ENCODE measurements around the gene PPP1R3E.

Gene PPP1R3E

DNA sequence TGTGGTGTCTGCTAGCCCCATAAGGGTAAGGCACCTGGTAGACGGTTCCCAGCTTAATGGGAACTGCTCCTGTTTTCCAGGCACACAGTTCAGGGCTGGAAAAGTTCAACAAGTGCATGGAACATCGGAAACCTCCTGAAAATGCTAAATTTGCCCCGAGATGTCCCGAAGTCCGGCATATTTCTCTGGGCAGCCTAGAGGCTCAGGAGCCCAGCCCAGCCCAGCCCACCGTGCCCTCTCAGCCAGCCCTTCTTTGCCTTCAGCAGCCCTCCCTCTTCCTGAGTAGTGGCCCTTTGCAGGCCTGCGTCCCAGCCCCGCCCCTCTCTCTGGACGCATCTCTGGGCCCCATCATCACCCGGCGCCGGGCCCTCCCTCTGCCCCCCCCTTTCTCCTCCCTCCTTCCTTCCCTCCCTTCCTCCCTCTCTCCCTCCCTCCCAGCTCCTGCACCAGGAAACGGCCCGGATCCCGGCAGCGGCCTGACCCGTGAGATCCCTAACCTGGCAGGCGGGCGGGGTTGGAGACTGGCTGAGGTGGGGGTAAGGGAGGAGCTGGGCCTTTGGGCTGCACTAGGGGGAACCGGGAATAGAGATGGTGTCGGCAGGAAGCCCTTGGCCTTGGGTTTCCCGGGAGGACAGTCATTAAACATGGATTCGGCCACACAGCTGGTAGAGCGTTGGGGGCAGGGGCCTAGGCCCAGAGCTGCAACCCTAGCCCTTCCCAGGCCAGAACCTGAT lies 3.9 kb upstream of the PPP1R3E start, which contains the start of gene BCL2L2:
Gene BCL2L2 (plus strand): TSS at position 422 of the 734 bp plus-strand sequence. CDS start 935 bp downstream, outside the sequence.
- no peaks in the 10 kb centered on the region for H3K9me3 ChIP-seq (ENCODE audit: control insufficient read depth in 1 of 2, low read length in 2 of 2)
- peak within 1 kb of the TSS; percentile 80 to 89 for H3K4me3 ChIP-seq (ENCODE audit: low read depth in 1 of 2, low read length in 2 of 2)
- H3K27me3 ChIP-seq (ENCODE audit: control insufficient read depth in 1 of 2, insufficient read depth in 2 of 2, low read length in 2 of 2), result no peaks in the 10 kb centered on the region
- peak within 1 kb of the TSS; percentile 81 for H3K27ac ChIP-seq (ENCODE audit: low read depth, low read length)
- H3K9ac ChIP-seq (ENCODE audit: low read depth in 1 of 2, low read length in 2 of 2), result peak within 1 kb of the TSS; percentile 84 to 97
- H3K4me1 ChIP-seq (ENCODE audit: control insufficient read depth in 1 of 2, insufficient read depth in 2 of 2, low read length in 2 of 2), result peaks cover 38 to 47% of the 10 kb centered on the region in 2 donors
- H3K36me3 ChIP-seq (ENCODE audit: control insufficient read depth in 1 of 2, insufficient read depth in 2 of 2, low read length in 2 of 2), result peaks cover 17 to 18% of the 10 kb centered on the region in 2 donors

DNA sequence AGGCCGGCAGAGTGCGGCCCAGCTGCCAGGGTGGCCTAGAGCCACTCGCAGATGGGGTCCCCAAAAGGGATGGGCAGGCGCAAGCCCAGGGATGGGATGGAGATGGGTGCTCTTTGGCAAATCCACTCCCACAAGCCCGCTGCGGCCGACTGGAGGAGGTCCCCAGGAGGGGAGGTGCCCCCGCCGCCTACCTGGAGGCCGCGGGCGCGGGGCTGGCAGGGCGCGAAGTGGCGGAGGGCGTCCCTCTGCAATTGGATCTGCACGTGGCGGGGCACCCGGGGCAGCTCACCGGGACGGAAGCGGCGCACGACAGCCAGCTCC lies 730 bp downstream of the PPP1R3E start:
- peaks cover 0 to 7% of the 10 kb centered on the region in 2 donors for H3K36me3 ChIP-seq (ENCODE audit: control insufficient read depth in 1 of 2, insufficient read depth in 2 of 2, low read length in 2 of 2)
- H3K9me3 ChIP-seq (ENCODE audit: control insufficient read depth in 1 of 2, low read length in 2 of 2), result no peaks in the 10 kb centered on the region
- peak overlapping the region; percentile 98 for H3K27ac ChIP-seq (ENCODE audit: low read depth, low read length)
- peaks cover 20 to 35% of the 10 kb centered on the region in 2 donors for H3K4me1 ChIP-seq (ENCODE audit: control insufficient read depth in 1 of 2, insufficient read depth in 2 of 2, low read length in 2 of 2)
- no peaks in the 10 kb centered on the region for H3K27me3 ChIP-seq (ENCODE audit: control insufficient read depth in 1 of 2, insufficient read depth in 2 of 2, low read length in 2 of 2)
- peak overlapping the region; percentile 79 to 89 for H3K4me3 ChIP-seq (ENCODE audit: low read depth in 1 of 2, low read length in 2 of 2)
- peak overlapping the region; percentile 74 to 92 for H3K9ac ChIP-seq (ENCODE audit: low read depth in 1 of 2, low read length in 2 of 2)

DNA sequence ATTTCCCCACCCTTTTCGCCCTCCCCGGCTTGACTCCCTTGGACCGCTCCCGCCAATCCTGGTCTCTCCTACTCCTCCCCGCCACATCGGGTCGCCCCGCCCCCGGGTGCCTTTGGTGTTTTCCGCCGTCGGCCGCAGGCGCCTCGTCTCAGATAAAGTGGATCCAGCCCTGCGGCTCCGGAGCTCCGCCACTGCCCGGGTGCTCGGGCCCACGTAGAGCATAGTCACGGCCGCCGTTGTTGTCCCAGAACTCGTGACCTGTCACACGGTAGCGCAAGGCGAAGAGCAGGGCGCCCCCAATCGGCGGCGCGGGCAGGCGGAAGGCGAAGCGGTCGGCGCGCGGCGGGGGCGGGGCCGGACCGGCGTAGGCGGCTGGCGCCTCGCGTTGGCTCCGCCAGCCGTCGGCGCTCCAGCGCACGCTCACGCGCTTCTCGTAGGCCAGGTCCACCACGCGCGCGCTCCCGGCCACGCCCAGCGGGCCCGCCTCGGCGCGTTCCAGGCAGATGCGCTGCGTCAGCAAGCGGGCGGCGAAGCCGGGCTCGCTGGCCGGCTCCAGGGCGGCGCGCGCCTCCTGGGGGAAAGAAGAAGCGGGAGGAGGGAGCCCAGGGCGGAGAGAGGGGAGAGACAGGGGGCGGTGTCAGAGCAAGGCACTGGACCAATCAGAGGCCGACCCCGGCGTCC lies 1.2 kb downstream of the PPP1R3E start:
- Histone ChIP-seq H3K9ac (ENCODE audit: low read depth in 1 of 2, low read length in 2 of 2) (peak overlapping the region; percentile 92 to 97), H3K4me3 (ENCODE audit: low read depth in 1 of 2, low read length in 2 of 2) (peak overlapping the region; percentile 95), H3K36me3 (ENCODE audit: control insufficient read depth in 1 of 2, insufficient read depth in 2 of 2, low read length in 2 of 2) (peaks cover 0 to 7% of the 10 kb centered on the region in 2 donors), H3K27ac (ENCODE audit: low read depth, low read length) (peak overlapping the region; percentile 98), H3K9me3 (ENCODE audit: control insufficient read depth in 1 of 2, low read length in 2 of 2) (no peaks in the 10 kb centered on the region), H3K4me1 (ENCODE audit: control insufficient read depth in 1 of 2, insufficient read depth in 2 of 2, low read length in 2 of 2) (peaks cover 20 to 33% of the 10 kb centered on the region in 2 donors), H3K27me3 (ENCODE audit: control insufficient read depth in 1 of 2, insufficient read depth in 2 of 2, low read length in 2 of 2) (no peaks in the 10 kb centered on the region)

DNA sequence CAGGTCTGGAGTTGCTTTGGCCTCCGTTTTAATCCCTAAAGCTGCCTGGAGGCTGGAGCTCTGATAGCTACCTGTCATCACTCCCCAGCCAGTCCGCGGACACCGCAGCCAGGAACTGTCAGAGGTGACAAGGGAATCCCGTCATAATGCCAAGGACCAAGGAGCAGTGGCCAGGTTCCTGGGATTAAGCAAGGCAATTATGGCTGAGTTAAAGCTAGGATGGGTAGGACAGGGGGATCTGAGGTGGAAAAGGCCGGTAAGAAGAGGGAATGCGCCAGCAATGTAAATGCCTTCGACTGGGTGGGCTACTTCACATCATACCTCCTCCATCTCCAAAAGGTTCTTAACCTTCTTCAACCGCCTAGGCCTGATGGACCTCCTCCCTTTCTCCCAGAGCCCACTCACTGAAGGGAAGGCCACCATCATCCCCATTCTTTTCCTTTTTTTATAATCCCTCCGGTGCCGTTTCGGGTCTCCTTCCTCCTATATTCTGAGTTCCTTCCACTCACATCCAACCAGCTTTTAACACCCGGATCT lies 1.9 kb downstream of the PPP1R3E start:
- Histone ChIP-seq H3K4me3 (ENCODE audit: low read depth in 1 of 2, low read length in 2 of 2) (peak overlapping the region; percentile 95), H3K4me1 (ENCODE audit: control insufficient read depth in 1 of 2, insufficient read depth in 2 of 2, low read length in 2 of 2) (peaks cover 14 to 27% of the 10 kb centered on the region in 2 donors), H3K9ac (ENCODE audit: low read depth in 1 of 2, low read length in 2 of 2) (peak overlapping the region; percentile 86 to 97), H3K36me3 (ENCODE audit: control insufficient read depth in 1 of 2, insufficient read depth in 2 of 2, low read length in 2 of 2) (peaks cover 0 to 7% of the 10 kb centered on the region in 2 donors), H3K27me3 (ENCODE audit: control insufficient read depth in 1 of 2, insufficient read depth in 2 of 2, low read length in 2 of 2) (no peaks in the 10 kb centered on the region), H3K9me3 (ENCODE audit: control insufficient read depth in 1 of 2, low read length in 2 of 2) (no peaks in the 10 kb centered on the region), H3K27ac (ENCODE audit: low read depth, low read length) (peak overlapping the region; percentile 85)

DNA sequence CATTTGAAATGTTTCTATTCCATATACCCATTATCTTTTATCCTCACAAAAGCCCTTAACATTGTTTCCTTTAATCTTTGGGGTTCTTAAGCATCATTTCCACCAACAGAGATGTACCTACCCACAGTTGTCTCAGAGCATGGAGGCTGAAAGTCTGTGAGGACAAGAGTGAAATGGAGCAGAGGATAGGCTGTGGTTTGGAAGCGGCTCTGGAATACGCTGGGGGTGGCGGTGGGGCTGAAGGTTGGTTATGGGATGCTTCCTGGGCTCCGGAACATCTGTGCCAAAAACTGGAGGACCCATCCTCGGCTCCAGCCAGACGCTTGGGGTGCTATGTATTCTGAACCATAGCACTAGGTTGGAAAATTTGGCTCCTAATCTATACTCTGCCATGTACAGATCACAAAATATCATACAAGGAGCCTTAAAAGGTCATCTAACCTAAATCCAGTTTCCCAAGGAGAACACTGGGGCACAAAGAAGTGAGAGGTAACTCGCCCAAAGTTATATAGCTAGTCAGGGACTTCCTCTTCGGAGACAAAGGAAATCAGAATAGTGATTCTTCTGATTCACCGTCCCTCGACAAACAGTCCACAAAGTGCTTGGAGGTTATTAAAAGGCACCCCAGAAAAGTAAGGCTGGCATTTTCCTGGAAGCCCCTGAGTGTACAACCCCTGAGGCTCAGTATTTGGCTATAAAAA lies 2.5 kb downstream of the PPP1R3E start:
- Histone ChIP-seq H3K4me1 (ENCODE audit: control insufficient read depth in 1 of 2, insufficient read depth in 2 of 2, low read length in 2 of 2) (peaks cover 10 to 25% of the 10 kb centered on the region in 2 donors), H3K9me3 (ENCODE audit: control insufficient read depth in 1 of 2, low read length in 2 of 2) (no peaks in the 10 kb centered on the region), H3K4me3 (ENCODE audit: low read depth in 1 of 2, low read length in 2 of 2) (peak overlapping the region; percentile 95)

DNA sequence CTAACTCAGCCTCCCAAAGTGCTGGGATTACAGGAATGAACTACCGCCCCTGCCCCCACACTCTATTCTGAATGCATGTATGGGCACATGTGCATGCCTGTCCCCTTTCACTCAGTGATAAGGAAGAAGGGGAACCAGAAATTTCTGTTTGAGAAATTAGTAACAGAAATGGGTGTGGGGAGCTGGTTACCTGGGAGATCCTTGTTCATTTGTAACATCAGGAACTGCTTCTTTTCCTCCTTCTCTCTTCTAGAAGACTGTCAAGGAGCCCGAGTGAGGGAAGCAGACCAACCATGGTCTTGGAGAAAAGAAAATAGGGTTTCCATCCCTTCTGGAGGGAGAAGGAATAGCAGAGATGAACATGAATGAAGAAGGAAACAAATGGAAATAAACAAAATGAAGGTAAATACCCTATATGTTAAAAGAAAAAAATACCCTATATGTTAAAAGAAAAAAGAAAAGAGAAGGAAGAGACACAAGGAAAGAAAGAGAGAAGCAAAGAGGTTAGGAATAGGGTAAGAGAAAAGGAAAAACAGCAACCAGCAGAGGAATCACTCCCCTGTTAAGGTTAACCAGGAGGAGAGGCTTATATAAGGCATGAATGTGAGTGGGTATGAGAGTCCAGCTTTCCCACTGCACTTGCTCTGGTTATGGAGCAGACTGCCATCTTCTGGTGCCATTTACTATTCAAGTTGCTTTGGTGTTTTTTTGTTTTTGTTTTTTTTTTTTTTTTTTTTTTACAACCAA lies 3.3 kb downstream of the PPP1R3E start:
- Histone ChIP-seq H3K27ac (ENCODE audit: low read depth, low read length) (no peak overlapping the region), H3K36me3 (ENCODE audit: control insufficient read depth in 1 of 2, insufficient read depth in 2 of 2, low read length in 2 of 2) (peaks cover 0 to 7% of the 10 kb centered on the region in 2 donors), H3K27me3 (ENCODE audit: control insufficient read depth in 1 of 2, insufficient read depth in 2 of 2, low read length in 2 of 2) (no peaks in the 10 kb centered on the region), H3K4me1 (ENCODE audit: control insufficient read depth in 1 of 2, insufficient read depth in 2 of 2, low read length in 2 of 2) (peaks cover 10 to 27% of the 10 kb centered on the region in 2 donors), H3K9ac (ENCODE audit: low read depth in 1 of 2, low read length in 2 of 2) (no peak overlapping the region), H3K4me3 (ENCODE audit: low read depth in 1 of 2, low read length in 2 of 2) (no peak overlapping the region), H3K9me3 (ENCODE audit: control insufficient read depth in 1 of 2, low read length in 2 of 2) (no peaks in the 10 kb centered on the region)

More for the DNA sequence above, 2.5 kb downstream of the PPP1R3E start:
- Histone ChIP-seq H3K36me3 (ENCODE audit: control insufficient read depth in 1 of 2, insufficient read depth in 2 of 2, low read length in 2 of 2) (peaks cover 0 to 7% of the 10 kb centered on the region in 2 donors), H3K27me3 (ENCODE audit: control insufficient read depth in 1 of 2, insufficient read depth in 2 of 2, low read length in 2 of 2) (no peaks in the 10 kb centered on the region), H3K27ac (ENCODE audit: low read depth, low read length) (peak overlapping the region; percentile 85), H3K9ac (ENCODE audit: low read depth in 1 of 2, low read length in 2 of 2) (peak overlapping the region; percentile 86 to 97)

DNA sequence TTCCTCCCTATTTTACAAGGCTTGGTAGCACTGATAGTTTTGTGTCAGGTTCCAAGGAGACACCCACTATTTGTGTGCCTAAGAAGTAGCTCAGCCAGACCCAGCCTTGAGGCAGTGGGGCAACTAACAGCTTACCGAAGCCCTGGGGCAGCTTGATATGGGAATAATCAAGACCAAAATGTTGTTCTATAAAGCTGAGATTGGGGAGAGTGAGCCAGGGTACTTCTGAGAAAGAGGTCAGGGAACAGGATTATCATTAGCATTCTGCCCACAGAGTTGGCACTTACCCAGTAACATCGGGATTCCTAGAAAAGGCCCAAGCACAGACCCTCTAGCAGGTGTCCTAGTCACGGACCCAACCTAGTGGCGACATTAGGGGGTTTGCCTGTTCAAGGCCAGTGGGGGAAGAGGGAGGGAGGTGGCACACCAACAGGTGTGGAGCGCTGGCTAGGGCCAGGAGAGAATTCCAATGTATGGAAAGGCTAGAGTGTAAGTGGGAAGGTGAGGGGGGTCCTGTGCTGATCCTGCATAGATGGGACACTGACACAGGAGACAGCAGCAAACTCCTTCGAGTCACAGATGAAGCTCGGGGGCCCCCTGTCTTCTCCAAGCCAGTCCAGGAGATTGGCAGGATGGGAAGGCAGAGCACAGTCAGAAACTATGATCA lies 4.9 kb downstream of the PPP1R3E start:
- Histone ChIP-seq H3K9ac (ENCODE audit: low read depth in 1 of 2, low read length in 2 of 2) (no peak overlapping the region), H3K4me3 (ENCODE audit: low read depth in 1 of 2, low read length in 2 of 2) (no peak overlapping the region), H3K27ac (ENCODE audit: low read depth, low read length) (no peak overlapping the region), H3K27me3 (ENCODE audit: control insufficient read depth in 1 of 2, insufficient read depth in 2 of 2, low read length in 2 of 2) (no peaks in the 10 kb centered on the region), H3K36me3 (ENCODE audit: control insufficient read depth in 1 of 2, insufficient read depth in 2 of 2, low read length in 2 of 2) (peaks cover 0 to 7% of the 10 kb centered on the region in 2 donors), H3K4me1 (ENCODE audit: control insufficient read depth in 1 of 2, insufficient read depth in 2 of 2, low read length in 2 of 2) (peaks cover 10 to 21% of the 10 kb centered on the region in 2 donors), H3K9me3 (ENCODE audit: control insufficient read depth in 1 of 2, low read length in 2 of 2) (no peaks in the 10 kb centered on the region)

DNA sequence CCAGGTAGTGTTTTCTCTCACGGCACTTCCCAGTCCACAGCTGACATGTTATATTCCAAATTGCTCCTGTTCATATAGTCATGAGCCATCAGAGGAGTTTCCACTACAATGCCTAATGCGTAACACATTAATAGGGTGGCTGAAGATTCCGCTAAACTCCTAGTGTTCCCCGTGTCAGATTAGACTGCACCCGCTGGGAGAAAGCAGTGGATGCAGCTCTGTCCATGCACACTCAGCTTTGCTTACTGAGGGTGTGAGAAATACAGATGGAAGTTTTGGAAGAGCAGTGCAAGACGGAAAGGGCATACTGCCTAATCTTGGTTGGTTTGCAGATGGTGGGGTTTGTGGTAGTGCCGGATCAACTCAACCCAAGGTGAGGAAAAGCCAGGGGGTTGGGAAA lies 5.6 kb downstream of the PPP1R3E start:
- no peak overlapping the region for H3K4me3 ChIP-seq (ENCODE audit: low read depth in 1 of 2, low read length in 2 of 2)
- no peaks in the 10 kb centered on the region for H3K27me3 ChIP-seq (ENCODE audit: control insufficient read depth in 1 of 2, insufficient read depth in 2 of 2, low read length in 2 of 2)
- H3K9me3 ChIP-seq (ENCODE audit: control insufficient read depth in 1 of 2, low read length in 2 of 2), result no peaks in the 10 kb centered on the region
- peaks cover 10 to 17% of the 10 kb centered on the region in 2 donors for H3K4me1 ChIP-seq (ENCODE audit: control insufficient read depth in 1 of 2, insufficient read depth in 2 of 2, low read length in 2 of 2)
- H3K9ac ChIP-seq (ENCODE audit: low read depth in 1 of 2, low read length in 2 of 2), result no peak overlapping the region
- no peak overlapping the region for H3K27ac ChIP-seq (ENCODE audit: low read depth, low read length)
- peaks cover 0 to 7% of the 10 kb centered on the region in 2 donors for H3K36me3 ChIP-seq (ENCODE audit: control insufficient read depth in 1 of 2, insufficient read depth in 2 of 2, low read length in 2 of 2)

Measured in duodenal mucosa (tissue), 2 donors.